DMS114 treated with DMSO at 0.1 percent for 48 hours (cell line): ENCODE data around the gene PIGT.

Source experiments
- DNase-seq: peaks from one replicate; lab custom pipeline; 2025; ENCODE audit not compliant: unreplicated experiment; lab: John Stamatoyannopoulos, UW

Gene PIGT

DNA sequence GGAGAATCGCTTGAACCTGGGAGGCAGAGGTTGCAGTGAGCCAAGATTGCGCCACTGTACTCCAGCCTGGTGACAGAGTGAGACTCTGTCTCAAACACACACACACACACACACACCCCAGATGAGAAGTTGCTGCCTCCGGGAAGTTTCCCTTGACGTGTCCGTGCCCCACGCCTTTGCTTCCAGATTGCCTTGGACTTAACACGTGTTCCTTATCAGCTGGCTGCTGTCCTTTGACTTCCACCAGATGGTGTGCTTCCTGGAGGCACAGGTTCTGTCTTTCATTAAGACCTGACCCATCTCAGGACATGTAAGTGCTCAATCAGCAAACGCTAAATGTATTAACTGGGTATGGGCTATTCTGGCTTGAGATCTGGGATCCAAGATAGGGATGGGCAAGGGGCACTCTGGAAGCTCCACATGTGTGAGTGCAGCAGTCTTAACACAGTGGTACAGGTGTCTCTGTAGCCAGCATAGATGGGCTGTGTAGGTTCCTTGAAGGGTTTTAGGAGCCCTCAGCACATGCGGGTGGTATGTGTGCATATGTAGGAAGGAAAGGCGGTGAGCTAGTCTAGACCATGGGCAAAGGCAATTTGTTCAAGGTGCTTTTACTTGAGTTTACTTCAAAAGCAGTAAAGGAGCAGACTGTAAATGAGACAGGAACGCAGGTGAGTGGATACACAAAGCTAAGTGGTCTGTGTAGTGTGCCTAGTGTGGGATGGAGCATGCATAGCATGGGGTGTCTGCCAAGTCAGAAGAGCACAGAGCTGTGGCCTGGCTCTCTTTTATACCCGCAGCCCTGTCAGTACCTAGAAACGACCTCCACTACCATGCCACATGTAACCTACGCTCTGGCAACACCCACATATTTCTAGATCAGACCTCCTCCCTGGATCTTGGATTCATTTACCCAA lies 11.6 kb downstream of the PIGT start:
- no peak for DNase-seq

DNA sequence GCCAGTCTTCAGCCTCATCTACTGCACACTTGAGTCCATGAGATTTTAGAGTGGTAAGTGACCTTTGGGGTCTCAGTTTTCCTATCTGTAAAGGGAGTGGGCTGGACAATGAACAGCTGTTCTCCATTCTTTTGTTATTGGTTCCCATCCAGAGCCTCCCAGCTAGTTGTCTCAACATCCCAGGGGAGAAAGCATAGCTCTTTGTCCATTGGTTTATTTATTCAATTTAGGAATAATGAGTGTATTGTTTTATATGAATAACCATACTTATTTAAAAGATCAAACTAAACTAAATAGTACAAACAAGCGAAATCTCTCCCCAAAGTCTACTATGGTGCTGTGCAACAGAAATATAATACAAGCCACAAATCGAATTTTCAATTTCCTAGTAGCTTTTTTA lies 13.7 kb downstream of the PIGT start:
- no peak for DNase-seq

DNA sequence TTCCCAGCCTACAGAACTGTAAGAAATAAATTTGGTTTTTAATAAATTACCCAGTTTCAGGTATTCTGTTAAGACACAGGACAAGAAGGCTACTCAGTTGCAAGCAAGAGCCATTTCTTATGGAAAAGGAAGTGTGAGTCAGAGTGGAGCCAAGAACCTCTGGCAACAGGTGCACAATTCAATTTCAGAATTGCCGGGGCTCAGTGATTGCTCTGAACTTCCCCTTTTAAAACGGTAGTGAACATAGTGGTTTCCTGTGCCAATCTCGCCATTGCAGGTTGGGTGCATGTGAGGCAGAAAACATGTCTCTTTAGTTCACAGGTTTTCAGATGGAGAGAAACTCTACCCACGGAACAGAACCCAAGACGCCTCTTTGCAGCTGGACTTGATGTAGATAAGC lies 16.4 kb downstream of the PIGT start:
- DNase-seq, result no peak

DNA sequence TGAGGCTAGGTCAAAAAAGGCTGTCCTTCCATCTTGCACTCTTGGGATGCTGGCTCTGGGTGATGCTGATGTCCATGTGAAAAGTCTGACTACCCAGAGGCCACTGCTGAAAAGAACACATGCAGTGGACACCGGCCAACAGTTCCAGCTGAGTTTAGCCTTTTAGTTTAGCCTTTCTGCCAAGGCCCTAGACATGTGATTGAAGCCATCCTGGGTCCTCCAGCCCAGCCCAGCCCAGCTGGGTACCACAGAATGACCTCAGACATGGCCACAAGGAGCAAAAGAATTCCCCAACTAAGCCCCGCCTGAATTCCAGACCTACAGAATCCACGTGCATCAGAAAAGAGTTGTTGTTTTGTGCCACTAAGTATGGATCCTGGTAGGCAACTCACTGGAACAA lies 17.4 kb downstream of the PIGT start:
- DNase-seq, result no peak

DNA sequence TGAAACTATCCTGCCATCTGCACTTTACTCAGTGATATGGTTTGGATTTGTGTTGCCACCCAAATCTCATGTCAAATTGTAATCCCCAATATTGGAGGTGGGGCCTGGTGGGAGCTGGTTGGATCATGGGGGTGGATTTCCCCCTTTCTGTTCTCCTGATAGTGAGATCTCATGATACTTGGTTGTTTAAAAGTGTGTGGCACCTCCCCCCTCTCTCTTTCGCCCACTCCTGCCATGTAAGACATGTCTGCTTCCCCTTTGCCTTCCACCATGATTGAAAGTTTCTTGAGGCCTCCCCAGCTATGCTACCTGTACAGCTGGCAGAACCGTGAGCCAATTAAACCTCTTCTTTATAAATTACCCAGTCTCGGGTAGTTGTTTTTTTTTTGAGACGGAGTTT lies 18.0 kb downstream of the PIGT start:
- DNase-seq, result no peak

DNA sequence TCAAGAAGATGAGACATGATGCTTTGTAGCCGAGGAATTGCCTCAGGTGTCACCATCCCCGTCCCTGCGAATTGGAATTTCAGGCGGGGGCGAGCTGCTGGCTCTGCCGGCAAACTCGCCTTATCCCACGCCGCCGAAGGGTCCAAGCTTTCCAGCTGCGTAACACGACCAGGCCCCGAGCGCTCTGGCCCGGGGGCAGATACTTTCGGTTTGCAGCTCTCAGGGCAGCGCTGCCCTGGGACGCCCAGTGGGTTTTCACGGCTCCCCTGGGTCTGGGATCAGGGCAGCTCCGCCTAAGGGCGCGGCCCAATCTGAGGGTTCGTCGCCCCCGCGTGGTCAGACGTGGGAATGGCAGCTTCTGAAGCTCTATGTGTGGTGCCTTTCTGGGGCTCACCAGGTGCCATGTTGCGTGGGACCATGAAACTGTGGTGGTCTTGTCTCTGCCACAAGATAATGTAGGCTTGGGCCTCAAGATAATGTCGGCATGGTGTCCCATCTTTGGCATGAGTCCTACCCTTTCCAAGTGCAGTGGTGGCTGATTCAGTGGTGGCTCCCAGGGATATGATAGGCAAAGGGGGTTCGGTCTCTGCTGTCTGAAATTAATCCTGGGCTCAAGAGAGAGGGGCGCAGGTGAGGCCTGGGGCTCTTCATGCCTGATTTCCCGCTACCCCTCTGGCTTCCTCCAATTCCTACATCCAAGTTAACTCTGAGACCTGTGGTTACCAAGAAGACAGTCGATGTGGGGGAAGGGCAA lies 21.0 kb downstream of the PIGT start:
- peak; percentile 39 for DNase-seq

DNA sequence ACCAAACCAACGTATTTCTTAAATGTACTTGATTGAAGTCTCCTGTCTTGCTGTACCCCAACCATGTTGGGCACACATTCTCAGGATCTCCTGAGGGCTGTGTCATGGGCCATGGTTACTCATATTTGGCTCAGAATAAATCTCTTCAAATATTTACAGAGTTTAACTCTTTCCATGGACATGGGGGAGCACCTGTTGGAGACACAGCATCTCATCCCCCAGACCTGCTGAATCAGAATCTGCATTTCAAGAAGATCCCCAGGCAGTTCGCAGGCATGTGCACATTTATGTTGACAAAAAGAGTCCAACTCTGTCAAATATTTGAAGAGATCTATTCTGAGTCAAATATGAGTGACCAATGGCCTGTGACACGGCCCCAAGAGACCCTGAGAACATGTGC lies 24.5 kb downstream of the PIGT start:
- DNase-seq, result no peak

DNA sequence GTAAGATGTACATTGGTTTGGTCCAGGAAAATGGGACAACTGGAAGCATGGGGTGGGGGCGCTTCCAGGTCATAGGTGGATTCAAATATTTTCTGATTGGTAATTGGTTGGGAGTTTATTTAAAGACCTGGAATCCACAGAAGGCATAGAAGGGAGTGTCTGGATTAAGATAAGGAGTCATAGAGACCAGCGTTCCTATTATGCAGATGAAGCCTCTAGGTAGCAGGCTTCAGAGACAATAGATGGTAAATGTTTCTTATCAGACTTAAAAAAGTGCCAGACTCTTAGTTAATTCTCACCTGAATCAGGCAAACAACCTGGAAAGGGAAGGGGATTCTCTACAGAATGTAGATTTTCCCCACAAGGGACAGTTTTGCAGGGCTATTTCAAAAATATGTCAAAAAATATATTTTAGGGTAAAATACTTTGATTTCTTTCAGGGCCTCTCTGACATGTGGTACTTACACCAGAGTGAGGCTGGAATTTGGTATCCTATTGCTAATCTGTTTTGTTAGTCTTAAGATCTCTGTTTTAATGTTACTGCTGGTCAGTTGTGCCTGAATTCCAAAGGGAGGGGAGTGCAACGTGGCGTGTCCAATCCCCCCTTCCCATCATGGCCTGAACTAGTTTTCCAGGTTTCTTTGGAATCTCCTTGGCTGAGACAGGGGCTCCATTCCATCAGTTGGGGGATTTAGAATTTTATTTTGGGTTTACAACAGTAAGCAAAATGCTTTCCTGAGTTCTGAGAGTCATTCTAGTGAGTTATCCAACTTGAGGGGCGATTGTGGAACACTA lies 25.1 kb downstream of the PIGT start:
- no peak for DNase-seq

DNA sequence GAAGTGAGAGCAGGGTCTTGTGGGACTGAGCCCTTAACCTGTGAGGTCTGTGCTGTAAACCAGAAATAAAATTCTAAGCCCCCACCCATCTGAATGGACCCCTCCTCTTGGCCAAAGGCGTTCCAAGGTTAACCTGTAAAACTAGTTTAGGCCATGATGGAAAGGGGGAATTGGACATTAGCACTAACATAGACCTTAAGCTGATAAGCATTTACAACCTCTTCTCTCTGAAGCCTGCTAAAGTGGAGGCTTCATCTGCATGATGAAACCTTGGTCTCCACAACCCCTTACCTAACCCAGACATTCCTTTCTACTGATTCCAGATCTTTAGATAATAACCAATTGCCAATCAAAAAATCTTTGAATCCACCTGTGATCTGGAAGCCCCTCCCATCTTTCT lies 25.8 kb downstream of the PIGT start:
- DNase-seq, result no peak

DNA sequence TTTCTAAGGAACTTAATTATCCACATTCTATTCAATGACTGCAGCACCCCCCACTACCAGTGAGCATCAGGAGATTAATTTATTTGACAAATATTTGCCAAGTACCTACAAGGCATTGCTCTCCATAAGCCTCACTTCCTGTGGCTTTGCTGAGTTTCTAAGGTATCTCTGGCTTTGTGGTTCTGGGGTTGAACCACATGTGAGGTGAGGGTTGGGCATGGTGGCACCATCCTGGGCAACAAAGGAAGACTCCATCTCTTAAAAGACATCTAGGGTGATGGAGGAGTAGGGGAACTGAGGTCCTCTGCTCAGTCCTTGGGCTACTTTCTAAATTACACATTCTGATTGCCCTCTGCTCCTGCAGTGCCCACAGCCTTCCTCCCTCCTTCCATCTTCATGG lies 28.1 kb downstream of the PIGT start:
- DNase-seq, result no peak

DNA sequence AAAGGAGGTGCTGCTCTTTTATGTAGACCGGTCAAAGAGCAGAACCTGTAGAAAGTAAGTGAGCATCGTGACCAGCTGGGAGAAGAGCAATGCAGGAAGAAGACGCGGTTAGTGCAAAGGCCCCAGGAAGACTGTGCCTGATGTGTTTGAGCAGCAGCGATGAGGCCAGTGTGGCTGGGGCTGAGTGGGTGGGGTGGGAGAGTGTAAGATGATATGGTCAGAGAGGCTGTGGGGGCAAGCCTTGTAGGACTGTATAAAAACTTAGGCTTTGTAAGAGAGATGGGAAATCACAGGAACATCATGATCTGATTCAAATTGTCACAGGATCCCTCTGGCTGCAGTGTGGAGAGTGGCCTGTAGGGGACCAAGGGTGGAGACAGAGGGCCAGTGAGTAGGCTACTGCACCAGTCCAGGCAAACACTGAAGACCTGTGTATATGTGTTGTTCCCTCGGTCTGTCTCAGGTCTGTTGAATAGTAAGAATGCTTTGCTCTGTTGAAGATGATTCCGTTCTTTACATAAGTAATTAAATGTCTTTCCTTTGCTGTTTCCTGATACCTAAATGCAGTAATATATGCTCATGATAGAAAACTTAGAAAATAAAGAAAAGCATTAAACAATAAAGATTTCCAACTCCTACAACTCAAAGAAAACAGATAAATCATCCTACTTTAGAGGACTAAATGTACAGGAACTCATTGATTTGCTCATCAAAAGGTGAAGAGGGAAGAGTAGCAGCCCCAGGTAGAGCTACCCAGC lies 30.0 kb downstream of the PIGT start:
- peak; percentile 7 for DNase-seq

DNA sequence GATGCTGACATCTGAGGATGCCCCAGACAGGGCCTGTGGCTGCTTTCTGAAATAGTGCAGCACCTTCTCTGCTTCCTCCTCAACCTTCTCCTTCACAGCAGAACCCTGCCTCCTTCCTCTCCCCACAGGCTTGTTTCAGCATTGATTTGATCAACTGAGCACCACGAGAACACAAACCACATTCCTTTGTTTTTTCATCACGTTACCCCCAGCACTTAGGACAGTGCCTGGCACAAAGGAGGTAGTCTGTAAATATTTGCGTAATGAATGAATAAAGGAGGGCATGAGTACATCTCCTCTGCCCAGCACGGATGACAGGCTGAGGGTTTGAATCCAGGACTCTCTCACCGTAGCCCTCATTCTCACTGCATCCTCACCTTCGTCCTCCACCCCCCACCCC lies 32.3 kb downstream of the PIGT start:
- DNase-seq, result no peak

DNA sequence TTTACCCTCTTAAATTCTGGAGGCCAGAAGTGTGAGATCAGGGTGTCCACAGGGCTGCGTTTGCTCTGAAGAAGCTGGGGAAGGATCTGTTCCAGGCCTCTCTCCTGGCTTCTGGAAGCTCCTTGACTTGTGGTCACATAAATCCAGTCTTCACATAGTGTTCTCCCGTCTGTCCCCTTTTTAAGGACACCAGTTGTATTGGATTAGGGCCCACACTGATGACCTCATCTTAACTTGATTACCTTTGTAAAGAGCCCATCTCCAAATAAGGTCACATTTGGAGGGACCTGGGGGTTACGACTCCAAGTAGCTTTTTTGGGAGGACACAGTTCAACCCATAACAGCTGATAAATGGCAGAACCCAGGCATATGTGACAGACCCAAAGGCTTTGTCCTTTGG lies 33.6 kb downstream of the PIGT start:
- no peak for DNase-seq

DNA sequence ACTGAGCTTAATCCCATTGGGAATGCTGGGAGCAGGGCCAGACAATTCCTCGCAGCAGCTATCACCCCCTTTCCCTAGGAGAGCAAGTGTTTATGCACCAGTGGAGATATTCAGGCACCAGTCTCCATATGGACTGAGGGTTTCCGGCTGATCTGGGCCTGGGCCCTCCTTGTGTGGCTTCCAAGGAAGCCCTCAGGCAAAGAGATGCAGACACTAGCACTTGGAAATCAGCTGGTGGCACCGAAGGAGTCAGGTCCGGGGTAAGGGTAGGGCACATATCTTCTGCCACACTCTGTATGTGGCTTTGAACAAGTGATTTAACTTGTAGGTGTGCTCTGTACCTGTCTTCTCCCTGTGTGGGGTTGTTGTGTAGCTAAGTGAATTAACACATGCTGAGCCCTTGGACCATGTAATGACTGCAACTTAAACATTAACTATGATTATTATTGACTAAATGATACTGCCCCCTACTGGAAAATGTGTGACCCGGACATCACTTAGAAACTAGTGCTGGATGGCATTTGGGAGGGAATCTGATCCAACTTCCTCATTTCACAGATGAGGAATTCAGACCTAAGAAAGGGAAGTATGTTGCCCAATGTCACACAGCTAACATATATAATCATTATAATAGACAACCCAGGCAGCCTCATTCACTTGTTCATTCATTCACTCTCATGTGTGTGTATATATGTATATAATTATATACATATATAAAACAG lies 34.3 kb downstream of the PIGT start:
- no peak for DNase-seq

DNA sequence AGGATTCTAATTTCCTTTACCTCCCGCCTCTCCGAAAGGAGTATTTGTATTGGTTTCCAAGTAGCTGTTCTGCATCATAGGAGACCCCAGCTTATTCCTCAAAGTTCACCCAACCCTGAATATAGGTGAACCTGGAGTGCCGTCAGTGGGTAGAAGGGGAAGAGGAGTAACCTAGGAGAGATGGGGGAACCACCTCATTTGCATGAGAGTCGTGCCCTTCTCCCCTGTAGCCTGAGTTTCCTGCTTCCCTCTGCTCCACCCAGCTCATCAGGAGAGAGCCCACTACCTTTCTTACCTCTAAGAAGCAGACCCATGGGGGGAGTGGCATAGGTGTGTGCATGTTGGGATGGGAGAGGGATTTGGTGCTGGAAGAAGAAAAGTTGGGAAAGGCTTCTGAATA lies 36.3 kb downstream of the PIGT start:
- DNase-seq, result no peak

DNA sequence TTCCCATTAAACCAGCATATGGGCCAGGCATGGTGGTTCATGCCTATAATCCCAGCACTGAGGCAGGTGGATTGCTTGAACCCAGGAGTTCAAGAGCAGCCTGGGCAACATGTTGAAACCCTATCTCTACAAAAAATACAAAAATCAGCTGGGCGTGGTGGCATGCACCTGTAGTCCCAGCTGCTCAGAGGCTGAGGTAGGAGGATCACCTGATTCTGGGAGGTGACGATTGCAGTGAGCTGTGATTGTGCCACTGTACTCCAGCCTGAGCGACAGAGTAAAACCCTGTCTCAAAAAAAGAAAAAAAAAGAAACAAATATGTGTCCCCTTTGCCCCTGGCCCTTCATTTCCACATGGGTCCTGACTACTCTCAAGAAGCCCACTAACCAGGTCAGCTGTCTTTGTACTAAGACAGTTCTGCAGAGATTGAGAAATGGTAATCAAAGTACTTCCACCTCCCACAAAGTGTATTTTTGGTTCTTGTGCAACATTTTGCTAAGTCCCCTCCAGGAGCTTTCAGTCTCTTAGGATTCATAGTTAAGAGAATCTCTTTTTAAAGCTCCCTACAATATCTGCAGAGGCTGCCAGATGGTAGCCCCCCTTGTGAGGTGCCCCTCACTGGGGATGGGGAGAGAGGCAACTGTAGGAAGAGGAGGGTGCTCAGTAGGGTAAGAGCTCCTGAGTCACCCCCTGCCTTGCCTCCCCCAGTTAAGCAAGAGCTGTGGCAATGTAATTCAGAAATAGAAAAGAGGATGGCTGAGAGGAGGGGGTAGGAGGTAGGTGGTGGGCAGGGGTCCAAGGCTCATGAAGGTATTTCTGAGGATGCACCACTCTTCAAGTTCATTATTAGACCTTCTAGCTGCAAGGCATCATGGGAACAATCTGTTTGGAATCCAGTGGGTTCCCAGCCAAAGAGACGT lies 37.1 kb downstream of the PIGT start:
- DNase-seq, result no peak

DNA sequence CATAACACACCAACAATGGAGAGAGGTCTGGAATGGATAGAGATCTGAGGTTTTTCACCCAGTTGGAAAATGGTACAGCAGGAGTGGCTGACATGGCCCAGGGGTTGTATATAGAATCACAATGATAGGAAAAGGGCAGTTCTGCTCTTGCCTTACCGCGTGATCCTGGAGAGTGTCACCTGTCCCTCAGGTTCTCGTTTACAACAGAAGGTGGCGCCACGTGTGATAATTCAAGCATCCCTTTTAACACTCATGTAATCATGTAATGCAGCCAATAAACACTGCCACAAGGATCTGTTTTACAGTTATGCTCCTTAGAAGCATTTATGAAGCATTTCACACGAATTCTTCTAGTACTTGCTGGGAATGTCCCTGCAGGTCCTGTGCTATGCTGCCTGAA lies 40.7 kb downstream of the PIGT start:
- no peak for DNase-seq

DNA sequence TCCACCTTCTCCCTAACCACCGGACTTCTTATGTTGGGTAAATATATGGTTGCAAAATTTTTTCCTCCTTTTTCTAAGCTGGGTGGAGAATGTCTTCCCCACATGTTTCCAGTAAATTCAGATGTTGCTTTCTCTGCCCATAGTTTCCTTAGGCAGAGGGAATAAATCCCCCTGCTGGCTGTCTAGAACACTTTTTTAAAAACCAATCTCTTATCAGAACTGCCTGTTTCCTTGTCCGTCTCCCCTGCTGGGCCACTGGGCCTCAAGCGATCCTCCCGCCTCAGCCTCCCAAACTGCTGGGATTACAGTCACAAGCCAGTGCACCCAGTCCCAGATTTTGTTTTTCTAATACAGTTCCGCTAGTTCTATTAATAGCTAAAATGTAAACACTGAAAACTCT lies 43.7 kb downstream of the PIGT start:
- peak; percentile 41 for DNase-seq

DNA sequence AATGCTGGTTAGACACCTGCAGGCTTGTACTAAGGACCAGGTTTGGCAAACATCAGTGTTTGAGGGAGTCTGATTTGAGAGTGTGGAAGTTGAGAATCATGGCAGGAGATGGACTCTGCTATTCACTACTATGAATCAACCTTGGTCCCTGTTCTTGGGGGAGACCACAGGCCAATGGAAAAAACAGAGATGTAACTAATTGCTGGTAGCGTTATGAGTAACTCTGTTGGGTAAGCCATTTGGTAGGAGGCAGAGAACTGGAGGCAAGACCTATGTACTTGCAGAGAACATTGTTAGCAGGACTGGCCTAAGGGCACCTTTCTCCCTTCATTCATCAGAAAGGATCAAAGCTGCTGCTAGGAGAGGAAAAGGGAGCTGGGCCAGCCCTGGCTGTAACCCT lies 45.3 kb downstream of the PIGT start:
- no peak for DNase-seq
